BE2C (cell line): Measurements from ENCODE around the gene SIRT7.

Experiments
- DNase-seq: peaks from one replicate; pipeline ENCODE4 v3.0.0-alpha.2; 2020
- H3K27me3 ChIP-seq: fragments of 250-450 bp; sonication (Bioruptor Pico); 2 replicates; pipeline ENCODE4 v1.5.1; 2020; ENCODE audit warnings: mild to moderate bottlenecking
- H3K36me3 ChIP-seq: fragments of 250-450 bp; sonication (Bioruptor Pico); 2 replicates; pipeline ENCODE4 v1.5.1; 2020; ENCODE audit warnings: mild to moderate bottlenecking
- H3K4me1 ChIP-seq: fragments of 250-450 bp; sonication (Bioruptor Pico); 2 replicates; pipeline ENCODE4 v1.5.1; 2020
- H3K4me3 ChIP-seq: 2 replicates; pipeline ENCODE4 v1.5.1; 2011; ENCODE audit warnings: low read depth, low read length
- H3K9me3 ChIP-seq: fragments of 250-450 bp; sonication (Bioruptor Pico); 2 replicates; pipeline ENCODE4 v1.5.1; 2020
- CTCF ChIP-seq: IDR thresholded peaks from 2 replicates; pipeline ENCODE4 v1.5.1; 2012; ENCODE audit warnings: mild to moderate bottlenecking, low read depth, low read length

The SIRT7 gene

GRCh38 chr17:81906476-81907218 lies 11.3 kb downstream of the SIRT7 start:
- Histone ChIP-seq H3K27me3 (no peaks in the 10 kb centered on the region), H3K4me3 (no peak overlapping the region), H3K9me3 (no peaks in the 10 kb centered on the region), H3K36me3 (peaks cover 1% of the 10 kb centered on the region), H3K4me1 (peaks cover 5% of the 10 kb centered on the region)
- peak; percentile 31 for TF ChIP-seq CTCF
- no peak for DNase-seq

GRCh38 chr17:81905993-81906392 lies 12.0 kb downstream of the SIRT7 start:
- no peak for DNase-seq
- H3K4me3 ChIP-seq: no peak overlapping the region
- no peaks in the 10 kb centered on the region for H3K9me3 ChIP-seq
- H3K27me3 ChIP-seq: no peaks in the 10 kb centered on the region
- H3K36me3 ChIP-seq: no peaks in the 10 kb centered on the region; the same call in 1 of the 2 replicates
- TF ChIP-seq CTCF: no peak
- peaks cover 7% of the 10 kb centered on the region for H3K4me1 ChIP-seq

GRCh38 chr17:81905424-81905875 lies 12.5 kb downstream of the SIRT7 start:
- Histone ChIP-seq H3K36me3 (no peaks in the 10 kb centered on the region; the same call in 1 of the 2 replicates), H3K4me3 (no peak overlapping the region), H3K4me1 (peaks cover 7% of the 10 kb centered on the region), H3K9me3 (no peaks in the 10 kb centered on the region), H3K27me3 (no peaks in the 10 kb centered on the region)
- DNase-seq: no peak
- TF ChIP-seq CTCF: no peak

- peaks cover 7% of the 10 kb centered on the region for H3K4me1 ChIP-seq
- TF ChIP-seq CTCF: no peak
- DNase-seq: no peak
- H3K27me3 ChIP-seq: no peaks in the 10 kb centered on the region
- H3K4me3 ChIP-seq: no peak overlapping the region
- peaks cover 2% of the 10 kb centered on the region; the same call in 1 of the 2 replicates for H3K36me3 ChIP-seq
- H3K9me3 ChIP-seq: no peaks in the 10 kb centered on the region
Observed at GRCh38 chr17:81904600-81905423, 13.2 kb downstream of the SIRT7 start.

- H3K9me3 ChIP-seq: no peaks in the 10 kb centered on the region
- TF ChIP-seq CTCF: no peak
- H3K4me3 ChIP-seq: no peak overlapping the region
- H3K36me3 ChIP-seq: peaks cover 3% of the 10 kb centered on the region
- H3K4me1 ChIP-seq: peaks cover 7% of the 10 kb centered on the region
- H3K27me3 ChIP-seq: no peaks in the 10 kb centered on the region
- no peak for DNase-seq
Observed at GRCh38 chr17:81903896-81904599, 13.9 kb downstream of the SIRT7 start.
